Subcutaneous abdominal adipose tissue (tissue), 5 donors: ENCODE measurements around the gene SAPCD2.

Experiments
- H3K27ac ChIP-seq: one replicate; pipeline ENCODE4 v1.7.0; 2013; ENCODE audit warnings: low read depth, mild to moderate bottlenecking, inconsistent platforms, low read length, moderate library complexity
- H3K27me3 ChIP-seq, 5 donors: one replicate each; pipeline ENCODE4 v1.7.0; 2013; ENCODE audit warnings: low read length in 5 of 5, inconsistent platforms in 1 of 5; ENCODE audit not compliant: control insufficient read depth in 5 of 5, insufficient read depth in 4 of 5
- H3K36me3 ChIP-seq, 5 donors: one replicate each; pipeline ENCODE4 v1.7.0; 2013; ENCODE audit warnings: low read length in 5 of 5; ENCODE audit not compliant: control insufficient read depth in 5 of 5, insufficient read depth in 5 of 5
- H3K4me1 ChIP-seq, 5 donors: one replicate each; pipeline ENCODE4 v1.7.0; 2013; ENCODE audit warnings: low read length in 5 of 5, mild to moderate bottlenecking in 3 of 5, moderate library complexity in 1 of 5; ENCODE audit not compliant: control insufficient read depth in 5 of 5, insufficient read depth in 5 of 5
- H3K4me3 ChIP-seq, 5 donors: one replicate each; pipeline ENCODE4 v1.7.0; 2013; ENCODE audit warnings: low read length in 5 of 5, low read depth in 1 of 5
- H3K9ac ChIP-seq, 5 donors: one replicate each; pipeline ENCODE4 v1.7.0; 2013; ENCODE audit warnings: low read length in 5 of 5, mild to moderate bottlenecking in 4 of 5, moderate library complexity in 3 of 5
- H3K9me3 ChIP-seq, 5 donors: one replicate each; pipeline ENCODE4 v1.7.0; 2013; ENCODE audit warnings: low read length in 5 of 5; ENCODE audit not compliant: control insufficient read depth in 5 of 5
- donor health status: healthy.
- donor health status: healthy.
- donor health status: healthy.
- donor health status: healthy.
- donor health status: healthy.

Gene SAPCD2

GRCh38 chr9:137054932-137055384, 15.4 kb downstream of the SAPCD2 start:
- H3K4me1 ChIP-seq: peaks cover 0 to 39% (median 27%) of the 10 kb centered on the region in 5 donors
- no peak overlapping the region for H3K4me3 ChIP-seq
- H3K36me3 ChIP-seq: no peaks in the 10 kb centered on the region
- H3K27ac ChIP-seq: no peak overlapping the region
- peaks cover 37 to 53% (median 47%) of the 10 kb centered on the region in 5 donors for H3K27me3 ChIP-seq
- H3K9ac ChIP-seq: no peak overlapping the region
- H3K9me3 ChIP-seq: no peaks in the 10 kb centered on the region

GRCh38 chr9:137053944-137054931, 16.1 kb downstream of the SAPCD2 start, which contains the start of gene ENTPD2:
Gene ENTPD2, minus strand, starts transcription at chr9:137054061. Its CDS starts 64 bp downstream, at chr9:137053997.
- Histone ChIP-seq H3K36me3 (no peaks in the 10 kb centered on the region), H3K4me1 (peaks cover 0 to 39% (median 27%) of the 10 kb centered on the region in 5 donors), H3K9ac (no peak within 1 kb of the TSS), H3K4me3 (peak within 1 kb of the TSS in 1 of 5 donors; percentile 10), H3K27ac (no peak within 1 kb of the TSS), H3K27me3 (peaks cover 45 to 60% (median 52%) of the 10 kb centered on the region in 5 donors), H3K9me3 (no peaks in the 10 kb centered on the region)

GRCh38 chr9:137052998-137053943, 17.1 kb downstream of the SAPCD2 start:
- H3K27me3 ChIP-seq: peaks cover 51 to 67% (median 57%) of the 10 kb centered on the region in 5 donors
- H3K4me1 ChIP-seq: peaks cover 0 to 39% (median 27%) of the 10 kb centered on the region in 5 donors
- H3K4me3 ChIP-seq: peak overlapping the region in 1 of 5 donors; percentile 10
- H3K27ac ChIP-seq: no peak overlapping the region
- no peak overlapping the region for H3K9ac ChIP-seq
- no peaks in the 10 kb centered on the region for H3K36me3 ChIP-seq
- no peaks in the 10 kb centered on the region for H3K9me3 ChIP-seq

- Histone ChIP-seq H3K4me1 (peaks cover 0 to 39% (median 27%) of the 10 kb centered on the region in 5 donors), H3K9ac (no peak overlapping the region), H3K36me3 (no peaks in the 10 kb centered on the region), H3K27ac (no peak overlapping the region), H3K4me3 (no peak overlapping the region), H3K27me3 (peaks cover 57 to 77% (median 66%) of the 10 kb centered on the region in 5 donors), H3K9me3 (no peaks in the 10 kb centered on the region)
These were observed 18.1 kb downstream of the SAPCD2 start for GRCh38 chr9:137052293-137052692.

GRCh38 chr9:137051145-137051724, 19.1 kb downstream of the SAPCD2 start:
- no peak overlapping the region for H3K27ac ChIP-seq
- H3K4me3 ChIP-seq: no peak overlapping the region
- H3K4me1 ChIP-seq: peaks cover 0 to 41% (median 30%) of the 10 kb centered on the region in 5 donors
- H3K9ac ChIP-seq: no peak overlapping the region
- no peaks in the 10 kb centered on the region for H3K36me3 ChIP-seq
- peaks cover 57 to 80% (median 67%) of the 10 kb centered on the region in 5 donors for H3K27me3 ChIP-seq
- no peaks in the 10 kb centered on the region for H3K9me3 ChIP-seq

GRCh38 chr9:137050570-137050969, 19.8 kb downstream of the SAPCD2 start:
- peaks cover 52 to 80% (median 67%) of the 10 kb centered on the region in 5 donors for H3K27me3 ChIP-seq
- no peaks in the 10 kb centered on the region for H3K36me3 ChIP-seq

GRCh38 chr9:137049544-137050449, 20.6 kb downstream of the SAPCD2 start:
- no peaks in the 10 kb centered on the region for H3K9me3 ChIP-seq
- no peak overlapping the region for H3K27ac ChIP-seq
- peaks cover 56 to 78% (median 66%) of the 10 kb centered on the region in 5 donors for H3K27me3 ChIP-seq
- H3K4me1 ChIP-seq: peaks cover 3 to 40% (median 29%) of the 10 kb centered on the region in 5 donors
- H3K36me3 ChIP-seq: no peaks in the 10 kb centered on the region
- H3K9ac ChIP-seq: no peak overlapping the region
- no peak overlapping the region for H3K4me3 ChIP-seq

More at GRCh38 chr9:137050570-137050969, 19.8 kb downstream of the SAPCD2 start:
- no peaks in the 10 kb centered on the region for H3K9me3 ChIP-seq
- no peak overlapping the region for H3K4me3 ChIP-seq
- no peak overlapping the region for H3K27ac ChIP-seq
- no peak overlapping the region for H3K9ac ChIP-seq
- H3K4me1 ChIP-seq: peaks cover 0 to 41% (median 29%) of the 10 kb centered on the region in 5 donors

- H3K36me3 ChIP-seq: no peaks in the 10 kb centered on the region
- H3K9ac ChIP-seq: no peak overlapping the region
- H3K4me3 ChIP-seq: no peak overlapping the region
- H3K27ac ChIP-seq: no peak overlapping the region
- peaks cover 50 to 82% (median 65%) of the 10 kb centered on the region in 5 donors for H3K27me3 ChIP-seq
- no peaks in the 10 kb centered on the region for H3K9me3 ChIP-seq
- peaks cover 4 to 41% (median 30%) of the 10 kb centered on the region in 5 donors for H3K4me1 ChIP-seq
These were observed 21.5 kb downstream of the SAPCD2 start for GRCh38 chr9:137048655-137049543.
